KOPT-K1 (cell line): ENCODE data around the gene PSMA7.

Source experiments
- H3K27ac ChIP-seq: fragments of 200-600 bp; sonication (generic); 2 replicates; pipeline ENCODE4 v1.5.1; 2016; ENCODE audit warnings: antibody characterized with exemption, mild to moderate bottlenecking, low read depth, low read length; ENCODE audit not compliant: poor library complexity, severe bottlenecking
- H3K36me3 ChIP-seq: fragments of 200-600 bp; sonication (generic); 2 replicates; pipeline ENCODE4 v1.5.1; 2017; ENCODE audit warnings: antibody characterized with exemption, mild to moderate bottlenecking, low read length, moderate library complexity; ENCODE audit not compliant: insufficient read depth
- H3K9me3 ChIP-seq: fragments of 200-600 bp; sonication (generic); 2 replicates; pipeline ENCODE4 v1.5.1; 2017; ENCODE audit warnings: antibody characterized with exemption, low read length, mild to moderate bottlenecking; ENCODE audit not compliant: insufficient read depth, poor library complexity, severe bottlenecking

PSMA7 gene

GRCh38 chr20:62143081-62143956, at the start of gene PSMA7, which contains the start of gene SS18L1:
TSS of gene PSMA7 (minus strand) at chr20:62143394. CDS start at chr20:62143303, 91 bp downstream.
TSS of gene SS18L1 (plus strand) at chr20:62143769. CDS start at chr20:62143821, 52 bp downstream.
- peaks cover 42% of the 10 kb centered on the region for H3K36me3 ChIP-seq
- no peaks in the 10 kb centered on the region for H3K9me3 ChIP-seq
- peak within 1 kb of the TSS; percentile 81 for H3K27ac ChIP-seq

GRCh38 chr20:62192635-62193034, 49.4 kb upstream of the PSMA7 start:
- H3K27ac ChIP-seq: no peak overlapping the region
- peaks cover 35% of the 10 kb centered on the region for H3K36me3 ChIP-seq

GRCh38 chr20:62191781-62192559, 48.8 kb upstream of the PSMA7 start:
- Histone ChIP-seq H3K9me3 (no peaks in the 10 kb centered on the region), H3K27ac (no peak overlapping the region), H3K36me3 (peaks cover 34% of the 10 kb centered on the region)

More at GRCh38 chr20:62192635-62193034, 49.4 kb upstream of the PSMA7 start:
- no peaks in the 10 kb centered on the region for H3K9me3 ChIP-seq

- Histone ChIP-seq H3K27ac (no peak overlapping the region), H3K9me3 (no peaks in the 10 kb centered on the region), H3K36me3 (peaks cover 28% of the 10 kb centered on the region)
Measured at GRCh38 chr20:62190639-62191411, 47.6 kb upstream of the PSMA7 start.

GRCh38 chr20:62186887-62187866, 44.0 kb upstream of the PSMA7 start:
- peaks cover 23% of the 10 kb centered on the region for H3K36me3 ChIP-seq
- H3K9me3 ChIP-seq: no peaks in the 10 kb centered on the region
- H3K27ac ChIP-seq: no peak overlapping the region

- H3K9me3 ChIP-seq: no peaks in the 10 kb centered on the region
- H3K27ac ChIP-seq: no peak overlapping the region
- peaks cover 15% of the 10 kb centered on the region for H3K36me3 ChIP-seq
Measured at GRCh38 chr20:62186096-62186426, 42.9 kb upstream of the PSMA7 start.

- H3K27ac ChIP-seq: peak overlapping the region; percentile 91
- H3K36me3 ChIP-seq: peaks cover 12% of the 10 kb centered on the region
- no peaks in the 10 kb centered on the region for H3K9me3 ChIP-seq
Measured at GRCh38 chr20:62183426-62184142, 40.4 kb upstream of the PSMA7 start.

- no peaks in the 10 kb centered on the region for H3K9me3 ChIP-seq
- peaks cover 13% of the 10 kb centered on the region; the same call in 1 of the 2 replicates for H3K36me3 ChIP-seq
- peak within 1 kb of the TSS; percentile 91 for H3K27ac ChIP-seq
Measured at GRCh38 chr20:62182469-62183425, 39.6 kb upstream of the PSMA7 start, which contains the start of gene MTG2. TSS of gene MTG2 (plus strand) at chr20:62183028. CDS start at chr20:62193421, 10,393 bp downstream.

- Histone ChIP-seq H3K27ac (peak overlapping the region; percentile 91), H3K9me3 (no peaks in the 10 kb centered on the region), H3K36me3 (peaks cover 20% of the 10 kb centered on the region; the same call in 1 of the 2 replicates)
Measured at GRCh38 chr20:62181808-62182207, 38.6 kb upstream of the PSMA7 start.

GRCh38 chr20:62179162-62179504, 35.9 kb upstream of the PSMA7 start:
- H3K27ac ChIP-seq: no peak overlapping the region
- peaks cover 40% of the 10 kb centered on the region; the same call in 1 of the 2 replicates for H3K36me3 ChIP-seq
- no peaks in the 10 kb centered on the region for H3K9me3 ChIP-seq

- H3K9me3 ChIP-seq: no peaks in the 10 kb centered on the region
- peaks cover 42% of the 10 kb centered on the region; the same call in 1 of the 2 replicates for H3K36me3 ChIP-seq
- H3K27ac ChIP-seq: no peak overlapping the region
Measured at GRCh38 chr20:62178316-62179161, 35.3 kb upstream of the PSMA7 start.

GRCh38 chr20:62177307-62177706, 34.1 kb upstream of the PSMA7 start:
- Histone ChIP-seq H3K27ac (no peak overlapping the region), H3K9me3 (no peaks in the 10 kb centered on the region), H3K36me3 (peaks cover 50% of the 10 kb centered on the region)
